NCI-H69 (cell line): ENCODE results near the gene SMIM10L1.

Source experiments
- DNase-seq: peaks from one replicate; lab custom pipeline; 2025; lab: John Stamatoyannopoulos, UW

The SMIM10L1 gene

GRCh38 chr12:11171145-11171968 is at the start of gene SMIM10L1:
Gene SMIM10L1 (plus strand): TSS chr12:11171194. CDS start chr12:11171357, 163 bp downstream.
- peak; percentile 94 for DNase-seq

- no peak for DNase-seq
Measured at GRCh38 chr12:11130382-11130781, 40.6 kb upstream of the SMIM10L1 start.

GRCh38 chr12:11130999-11131398 is 40.0 kb upstream of the SMIM10L1 start:
- no peak for DNase-seq

- no peak for DNase-seq
Measured at GRCh38 chr12:11133162-11133561, 37.8 kb upstream of the SMIM10L1 start.

GRCh38 chr12:11133816-11134215 is 37.2 kb upstream of the SMIM10L1 start:
- no peak for DNase-seq

GRCh38 chr12:11134305-11134704 is 36.7 kb upstream of the SMIM10L1 start, which contains the start of gene TAS2R30:
Gene TAS2R30 (minus strand): TSS chr12:11134644. CDS start chr12:11134244, 400 bp downstream.
- peak; percentile 13 for DNase-seq

GRCh38 chr12:11136075-11136474 is 34.9 kb upstream of the SMIM10L1 start:
- DNase-seq: no peak

- no peak for DNase-seq
Measured at GRCh38 chr12:11143352-11143751, 27.6 kb upstream of the SMIM10L1 start.

- DNase-seq: no peak
Measured at GRCh38 chr12:11144297-11144696, 26.7 kb upstream of the SMIM10L1 start.

GRCh38 chr12:11147420-11147819 is 23.6 kb upstream of the SMIM10L1 start:
- DNase-seq: no peak

- DNase-seq: no peak
Measured at GRCh38 chr12:11150832-11151231, 20.2 kb upstream of the SMIM10L1 start.

GRCh38 chr12:11152725-11153124 is 18.3 kb upstream of the SMIM10L1 start:
- DNase-seq: no peak

GRCh38 chr12:11154400-11154925 is 16.5 kb upstream of the SMIM10L1 start:
- no peak for DNase-seq

GRCh38 chr12:11158885-11159444 is 12.0 kb upstream of the SMIM10L1 start:
- no peak for DNase-seq

GRCh38 chr12:11162502-11162901 is 8.5 kb upstream of the SMIM10L1 start:
- no peak for DNase-seq

- no peak for DNase-seq
Measured at GRCh38 chr12:11164384-11164783, 6.6 kb upstream of the SMIM10L1 start.

- DNase-seq: no peak
Measured at GRCh38 chr12:11166300-11166699, 4.7 kb upstream of the SMIM10L1 start.

- DNase-seq: no peak
Measured at GRCh38 chr12:11170810-11171144, 217 bp upstream of the SMIM10L1 start.

GRCh38 chr12:11171969-11172675 is 1.1 kb downstream of the SMIM10L1 start:
- peak; percentile 40 for DNase-seq

GRCh38 chr12:11174022-11174421 is 3.0 kb downstream of the SMIM10L1 start:
- peak; percentile 63 for DNase-seq

- DNase-seq: no peak
Measured at GRCh38 chr12:11178250-11178649, 7.3 kb downstream of the SMIM10L1 start.

GRCh38 chr12:11182529-11182928 is 11.5 kb downstream of the SMIM10L1 start:
- no peak for DNase-seq

- DNase-seq: peak; percentile 44
Measured at GRCh38 chr12:11183011-11183410, 12.0 kb downstream of the SMIM10L1 start.
